Skin epidermis (tissue), 12 donors: ENCODE measurements around the gene TRIM28.

ENCODE experiments used
- H3K27ac ChIP-seq, 21 experiments: fragments of 200-600 bp; sonication (generic) in 11 of 21; one replicate each; pipeline ENCODE4 v1.5.0; 2020; ENCODE audit warnings: mild to moderate bottlenecking in 3 of 21, inconsistent platforms in 2 of 21, moderate library complexity in 2 of 21
- H3K4me3 ChIP-seq, 7 experiments: fragments of 200-600 bp; sonication (generic) in 2 of 7; one replicate each; pipeline ENCODE4 v1.5.0; 2020; ENCODE audit warnings: inconsistent platforms in 2 of 7, mild to moderate bottlenecking in 2 of 7, moderate library complexity in 1 of 7

TRIM28 gene

GRCh38 chr19:58545286-58546018 is 1.6 kb downstream of the TRIM28 start:
- H3K4me3 ChIP-seq = peak overlapping the region; percentile 76 to 96 (median 94)

GRCh38 chr19:58546019-58546530 is 2.2 kb downstream of the TRIM28 start:
- Histone ChIP-seq H3K27ac (peak overlapping the region in 8 of 21 experiments; percentile 6 to 94 (median 81)), H3K4me3 (peak overlapping the region; percentile 76 to 96 (median 94))

More at GRCh38 chr19:58545286-58546018, 1.6 kb downstream of the TRIM28 start:
- H3K27ac ChIP-seq = peak overlapping the region in 19 of 21 experiments; percentile 62 to 96 (median 90)

- Histone ChIP-seq H3K27ac (no peak overlapping the region), H3K4me3 (no peak overlapping the region)
These were observed 3.8 kb downstream of the TRIM28 start for GRCh38 chr19:58547323-58548312.

GRCh38 chr19:58548859-58549663 is 5.2 kb downstream of the TRIM28 start:
- no peak overlapping the region for H3K4me3 ChIP-seq
- no peak overlapping the region for H3K27ac ChIP-seq

- Histone ChIP-seq H3K27ac (no peak overlapping the region), H3K4me3 (no peak overlapping the region)
These were observed 5.9 kb downstream of the TRIM28 start for GRCh38 chr19:58549664-58550361.

GRCh38 chr19:58550362-58551122 is 6.7 kb downstream of the TRIM28 start:
- H3K27ac ChIP-seq = no peak overlapping the region
- no peak overlapping the region for H3K4me3 ChIP-seq

GRCh38 chr19:58551123-58551497 is 7.2 kb downstream of the TRIM28 start:
- H3K27ac ChIP-seq = no peak overlapping the region
- H3K4me3 ChIP-seq = no peak overlapping the region

GRCh38 chr19:58551577-58552471 is 8.0 kb downstream of the TRIM28 start:
- Histone ChIP-seq H3K27ac (no peak overlapping the region), H3K4me3 (no peak overlapping the region)

GRCh38 chr19:58552655-58553054 is 8.8 kb downstream of the TRIM28 start:
- no peak overlapping the region for H3K4me3 ChIP-seq
- no peak overlapping the region for H3K27ac ChIP-seq

- peak overlapping the region; percentile 6 to 99 (median 93) for H3K27ac ChIP-seq
These were observed 10.1 kb downstream of the TRIM28 start for GRCh38 chr19:58553799-58554493.

GRCh38 chr19:58554494-58555368 is 10.9 kb downstream of the TRIM28 start, which contains the start of gene CHMP2A:
Gene CHMP2A (minus strand): TSS chr19:58555105. CDS start chr19:58554212, 893 bp downstream.
- H3K4me3 ChIP-seq = peak within 1 kb of the TSS; percentile 48 to 86 (median 66)
- H3K27ac ChIP-seq = peak within 1 kb of the TSS; percentile 6 to 99 (median 93)

More at GRCh38 chr19:58553799-58554493, 10.1 kb downstream of the TRIM28 start:
- H3K4me3 ChIP-seq = peak overlapping the region; percentile 48 to 86 (median 66)

GRCh38 chr19:58555369-58555885 is 11.6 kb downstream of the TRIM28 start:
- Histone ChIP-seq H3K4me3 (peak overlapping the region; percentile 48 to 86 (median 66)), H3K27ac (peak overlapping the region in 20 of 21 experiments; percentile 77 to 99 (median 93))

- Histone ChIP-seq H3K4me3 (no peak overlapping the region), H3K27ac (peak overlapping the region in 13 of 21 experiments; percentile 7 to 99 (median 95))
These were observed 12.2 kb downstream of the TRIM28 start for GRCh38 chr19:58555920-58556621.

- Histone ChIP-seq H3K27ac (peak overlapping the region in 17 of 21 experiments; percentile 81 to 100 (median 99)), H3K4me3 (peak overlapping the region in 6 of 7 experiments; percentile 62 to 83 (median 68))
These were observed 12.9 kb downstream of the TRIM28 start for GRCh38 chr19:58556622-58557220.
